NCI-H345 treated with DMSO at 0.1 percent for 48 hours (cell line): ENCODE results near the gene ADARB2.

Experiments
- DNase-seq: peaks from one replicate; lab custom pipeline; 2025; ENCODE audit not compliant: unreplicated experiment; lab: John Stamatoyannopoulos, UW

ADARB2 gene

DNA sequence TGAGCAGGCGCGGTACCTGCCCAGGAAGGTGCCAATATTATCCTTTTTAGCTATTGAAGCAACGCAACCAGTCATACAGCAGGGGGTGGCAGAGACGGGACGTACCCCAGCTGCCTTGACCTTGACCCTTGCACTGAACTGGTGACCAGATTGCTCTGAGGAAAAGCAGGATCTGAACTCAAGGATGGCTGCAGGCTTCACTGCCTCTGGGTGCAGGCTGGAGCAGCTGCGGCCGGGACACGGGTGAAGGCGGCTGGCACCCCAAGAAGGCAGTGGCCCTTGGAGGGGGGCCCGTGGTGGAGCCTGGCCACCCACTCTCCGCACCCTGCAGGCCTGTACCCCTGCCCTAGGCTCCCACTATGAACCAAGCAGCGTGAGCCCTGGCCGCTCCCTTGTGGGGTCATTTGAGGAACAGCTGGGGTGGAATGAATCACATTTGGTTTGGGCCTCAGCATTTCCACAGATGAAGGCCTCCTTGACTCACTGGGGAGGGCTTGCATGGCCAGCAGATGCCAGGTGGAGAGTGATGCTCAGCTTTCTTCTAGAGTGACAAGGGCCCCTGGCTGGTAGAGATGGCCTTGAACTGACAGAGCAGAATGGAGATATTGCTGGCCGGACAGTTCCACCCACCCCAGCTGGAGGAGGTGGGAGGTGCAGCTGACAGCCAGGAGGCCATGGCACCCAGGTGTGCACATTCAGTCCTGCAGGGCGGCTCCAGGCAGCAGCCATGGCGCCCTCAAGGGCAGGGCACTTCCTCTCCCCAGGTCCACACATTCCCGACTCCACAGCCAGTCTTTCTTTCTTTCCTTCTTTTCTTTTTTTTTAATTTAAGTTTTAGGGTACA is 462.4 kb downstream of the ADARB2 start:
- no peak for DNase-seq

DNA sequence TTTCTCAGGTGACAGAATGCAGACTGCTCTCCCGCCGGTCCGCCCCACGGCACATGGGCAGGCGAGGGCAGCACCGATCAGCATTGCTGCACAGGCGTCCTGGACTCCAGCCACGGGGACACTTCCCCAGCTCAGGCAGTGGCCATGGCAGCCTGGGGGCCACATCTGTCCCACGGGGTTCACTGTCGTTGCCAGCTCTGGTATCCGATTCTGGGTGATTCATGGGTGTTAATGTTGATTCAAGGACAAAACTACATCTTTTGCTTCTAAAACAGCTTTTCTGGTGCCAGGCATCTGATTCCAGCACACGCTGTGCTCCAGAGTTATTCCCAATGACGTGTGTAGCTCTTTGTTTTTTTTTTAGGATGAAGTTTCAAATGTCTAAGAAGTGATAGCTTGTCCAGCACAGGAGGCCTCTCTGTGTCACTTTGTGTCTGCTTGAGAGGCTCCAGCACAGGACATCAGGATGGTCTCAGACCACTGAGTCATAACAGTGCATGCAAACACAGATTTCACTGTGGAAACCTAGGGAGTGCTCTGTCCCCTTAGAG is 463.1 kb downstream of the ADARB2 start:
- DNase-seq: no peak

DNA sequence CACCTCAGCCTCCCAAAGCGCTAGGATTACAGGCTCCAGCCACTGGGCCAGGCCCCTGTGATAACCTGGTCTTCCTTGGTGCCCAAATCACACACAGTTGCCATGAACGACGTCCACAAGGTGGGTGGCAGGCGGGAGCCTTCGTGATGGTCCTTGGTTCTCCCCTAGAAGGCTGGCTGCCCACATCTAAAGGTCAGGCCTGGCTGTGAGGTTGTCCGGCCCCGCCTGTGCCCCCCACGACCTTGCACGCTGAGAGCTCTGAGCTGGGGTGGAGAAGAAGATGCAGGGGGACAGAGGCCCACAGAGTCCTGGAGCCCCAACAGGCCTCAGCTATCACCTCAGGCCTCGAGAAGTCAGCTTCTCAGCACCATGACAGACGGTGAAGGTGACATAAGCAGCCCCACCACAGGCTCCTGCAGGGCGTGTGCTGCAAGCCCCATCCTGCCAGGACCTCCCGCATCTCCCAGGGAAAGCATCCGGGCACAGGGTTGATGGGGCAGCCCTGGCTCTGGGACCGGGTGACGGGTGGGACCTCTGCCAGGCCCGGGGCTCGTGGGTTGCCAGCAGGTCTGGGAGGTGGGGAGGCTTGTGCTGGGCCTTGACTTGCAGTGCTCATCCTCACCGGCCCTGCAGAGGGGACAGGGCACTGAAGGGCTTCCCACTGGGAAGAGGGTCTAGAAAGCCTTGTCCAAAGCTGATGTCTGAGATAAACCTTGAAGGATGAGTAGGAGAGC is 463.8 kb downstream of the ADARB2 start:
- no peak for DNase-seq

DNA sequence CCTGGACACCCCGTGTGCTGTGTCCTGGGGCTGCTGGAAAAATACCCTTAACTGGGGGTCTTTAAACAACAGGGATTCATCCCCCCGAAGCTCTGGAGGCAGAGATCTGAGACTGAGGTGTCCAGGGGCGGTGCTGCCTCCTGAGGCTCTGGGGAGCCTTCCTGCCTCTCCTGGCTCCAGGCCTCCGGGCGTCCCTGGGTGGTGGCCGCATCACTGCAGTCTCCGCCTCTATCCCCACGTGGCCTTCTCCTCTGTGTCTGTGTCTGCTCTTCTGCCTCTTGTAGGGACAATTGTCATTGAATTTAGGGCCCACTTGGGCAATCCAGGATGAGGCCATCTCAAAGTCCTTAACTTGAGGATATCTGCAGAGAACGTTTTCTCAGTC is 464.6 kb downstream of the ADARB2 start:
- DNase-seq: no peak

DNA sequence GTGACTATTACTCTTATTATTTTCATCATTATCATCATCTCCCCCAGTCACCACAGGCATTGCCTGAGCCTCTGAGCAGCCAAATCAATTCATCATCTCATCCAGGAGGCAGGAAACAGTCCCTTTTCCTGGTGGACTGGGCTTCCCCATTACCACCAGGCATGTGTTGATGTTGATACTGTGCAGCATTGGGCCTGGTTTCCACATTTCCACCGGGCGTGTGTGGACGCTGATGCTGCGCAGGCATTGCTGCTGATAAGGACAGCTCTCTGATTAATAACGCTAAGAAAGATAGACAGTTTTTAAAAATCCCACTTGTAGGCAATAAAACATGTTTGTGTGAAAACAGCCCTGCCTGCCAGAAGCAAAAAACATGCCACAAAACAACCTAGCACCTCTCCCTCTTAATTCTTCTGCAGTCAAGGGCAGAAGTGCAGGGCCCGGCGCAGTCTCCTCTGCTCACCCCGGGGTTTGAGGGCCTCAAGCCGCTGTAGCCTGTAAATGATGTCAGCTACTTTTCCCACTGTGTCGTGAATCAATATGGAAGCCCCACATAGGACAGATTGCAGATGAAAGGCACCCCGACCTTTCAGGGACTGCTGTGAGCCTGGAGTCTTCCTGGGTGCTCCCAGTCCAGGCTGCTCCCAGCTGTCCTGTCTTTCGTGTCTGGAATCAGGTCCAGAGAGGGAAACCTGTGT is 465.1 kb downstream of the ADARB2 start:
- DNase-seq: no peak

DNA sequence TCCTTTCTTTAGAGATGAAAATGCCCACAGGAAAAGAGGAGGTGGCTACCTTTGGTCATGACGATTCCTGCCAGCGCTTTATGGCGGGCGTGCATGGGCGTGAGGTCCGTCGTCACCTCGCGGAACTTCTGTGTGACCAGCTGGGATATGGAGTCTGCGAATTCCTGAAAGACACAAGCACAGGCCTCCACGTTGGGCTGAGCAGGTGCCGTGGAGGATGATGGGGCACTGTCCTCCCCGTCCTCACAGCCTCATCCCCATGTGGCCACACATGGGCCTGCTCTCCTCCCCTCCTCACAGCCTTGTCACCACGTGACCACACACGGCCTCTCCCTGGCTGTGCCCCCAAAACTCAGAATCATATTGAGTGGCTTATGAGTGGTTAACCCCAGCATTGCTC is 466.4 kb downstream of the ADARB2 start:
- DNase-seq: no peak

DNA sequence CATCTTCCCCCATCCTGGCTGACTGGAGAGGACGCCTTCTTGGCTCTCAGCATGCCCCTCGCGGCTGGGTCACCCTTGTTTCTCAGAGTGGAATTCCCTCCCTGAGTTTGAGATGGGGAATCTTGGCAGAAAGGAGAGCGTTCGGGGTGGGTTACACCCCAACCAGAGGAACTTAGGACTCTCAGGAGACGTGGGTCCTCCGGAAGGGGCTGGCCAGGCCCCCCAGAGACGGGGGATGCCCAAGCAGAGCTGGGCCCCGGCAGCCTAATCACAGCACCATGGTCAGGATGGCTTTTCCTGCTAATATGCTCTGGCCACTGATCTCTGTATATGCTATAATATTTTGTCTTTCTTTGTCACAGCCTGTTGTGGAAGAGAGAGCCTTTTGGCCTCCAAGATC is 466.8 kb downstream of the ADARB2 start:
- DNase-seq: no peak

DNA sequence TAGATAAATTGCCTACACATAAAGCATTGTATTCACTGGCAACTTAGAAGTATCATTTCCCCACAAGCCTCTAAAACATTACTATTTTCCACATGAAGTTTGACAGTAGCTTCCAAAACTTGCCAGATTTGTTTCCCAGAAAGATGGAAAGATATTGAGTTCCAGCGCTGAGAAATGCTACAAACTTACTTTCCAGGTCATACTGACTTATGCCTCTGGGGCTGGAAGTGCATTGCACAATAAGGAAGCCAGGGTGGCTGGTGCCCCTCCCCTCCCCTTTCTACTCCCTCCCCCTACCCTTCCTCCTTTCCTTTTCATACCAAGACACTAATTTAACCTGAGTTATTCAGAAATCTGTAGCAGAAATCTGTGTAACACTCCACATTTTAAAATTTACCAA is 468.5 kb downstream of the ADARB2 start:
- no peak for DNase-seq

DNA sequence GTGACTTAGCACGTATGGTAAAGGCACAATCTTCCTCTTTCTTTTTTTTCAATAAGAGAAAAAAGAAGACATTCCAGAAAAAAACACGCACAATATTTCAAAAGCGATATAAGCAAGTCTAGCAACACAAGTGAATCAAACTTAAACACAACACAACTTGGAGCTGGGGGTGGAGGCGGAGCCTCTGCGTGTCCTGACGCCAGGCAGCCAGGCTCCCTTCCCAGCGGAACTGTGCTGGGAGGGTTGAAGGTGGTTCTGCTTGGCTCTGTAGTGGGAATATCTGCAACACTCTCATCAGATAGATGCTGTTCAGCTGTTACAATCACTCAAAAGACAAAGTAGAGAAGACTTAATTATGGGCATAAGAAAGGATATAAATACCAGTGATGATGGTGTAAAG is 469.8 kb downstream of the ADARB2 start:
- no peak for DNase-seq

DNA sequence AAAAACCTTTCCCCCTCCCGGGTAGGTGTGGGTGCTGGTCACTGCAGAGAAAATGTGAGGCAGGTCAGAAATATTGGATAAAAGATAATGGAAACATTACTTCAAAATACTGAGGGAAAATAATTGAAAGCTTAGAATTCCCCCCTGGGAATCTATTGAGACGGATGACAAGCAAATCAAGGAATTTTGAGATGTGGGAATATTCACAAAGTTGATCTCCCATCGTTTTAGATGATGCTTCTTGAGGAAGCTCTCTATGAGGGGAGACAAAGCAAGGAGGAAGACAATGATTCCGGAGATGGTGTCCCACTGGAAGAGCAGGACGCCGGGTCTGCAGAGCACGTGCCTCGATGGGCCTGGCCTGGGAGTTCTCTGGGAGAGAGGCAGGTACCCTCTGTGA is 470.2 kb downstream of the ADARB2 start:
- DNase-seq: no peak

DNA sequence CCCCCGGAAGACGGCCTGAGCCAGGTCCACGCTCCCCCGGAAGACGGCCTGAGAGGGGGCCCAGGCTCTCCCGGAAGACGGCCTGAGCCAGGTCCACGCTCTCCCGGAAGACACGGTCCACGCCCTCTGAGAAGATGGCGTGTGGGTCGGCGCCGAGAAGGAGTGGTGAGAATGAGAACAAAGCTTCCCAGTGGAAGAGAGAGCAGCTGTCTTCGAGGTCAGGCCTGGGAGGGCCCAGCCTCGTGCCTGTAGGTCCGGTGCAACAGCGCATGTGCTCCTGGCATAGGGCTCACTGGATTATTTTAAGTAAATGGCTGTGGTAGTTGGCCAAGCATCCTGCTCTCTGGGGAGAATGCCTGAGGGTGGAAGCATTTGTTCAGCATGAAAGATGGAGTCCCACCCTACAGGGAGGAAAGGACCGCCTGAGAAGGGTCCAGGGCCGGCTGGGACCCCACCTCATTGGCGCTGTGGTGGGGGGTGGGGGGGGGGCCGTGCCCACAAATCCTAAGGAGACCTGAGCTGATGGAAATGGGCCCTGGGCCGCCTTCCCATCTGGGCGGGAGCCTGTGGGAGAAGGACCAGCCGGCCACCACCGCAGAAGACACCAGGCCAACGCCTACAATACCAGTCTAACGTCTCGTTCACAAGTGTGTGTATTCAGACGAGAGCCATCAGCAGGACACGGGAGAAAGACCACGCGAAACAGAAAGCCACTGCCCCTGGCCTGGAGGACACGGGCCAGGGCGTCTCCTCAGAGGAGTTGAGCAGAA is 471.1 kb downstream of the ADARB2 start:
- DNase-seq: no peak

DNA sequence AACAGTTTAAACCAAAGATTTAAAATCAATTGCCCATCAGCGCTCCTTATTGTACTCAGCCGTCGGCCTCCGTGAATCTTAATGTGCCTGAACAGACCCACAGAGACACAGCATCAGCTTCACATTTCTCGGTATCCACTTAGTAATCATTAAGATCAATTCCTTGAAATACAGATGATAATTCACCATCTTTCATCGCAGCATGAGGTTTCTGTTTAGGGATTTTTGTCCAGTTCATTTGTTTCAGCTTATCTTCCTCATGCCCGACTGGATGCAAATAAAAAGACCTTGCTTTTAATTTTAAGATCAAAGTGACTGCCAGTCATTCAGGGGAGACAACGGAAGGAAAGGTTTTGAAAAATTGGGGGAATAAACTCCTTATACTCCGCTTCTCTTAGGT is 473.3 kb downstream of the ADARB2 start:
- DNase-seq: no peak

DNA sequence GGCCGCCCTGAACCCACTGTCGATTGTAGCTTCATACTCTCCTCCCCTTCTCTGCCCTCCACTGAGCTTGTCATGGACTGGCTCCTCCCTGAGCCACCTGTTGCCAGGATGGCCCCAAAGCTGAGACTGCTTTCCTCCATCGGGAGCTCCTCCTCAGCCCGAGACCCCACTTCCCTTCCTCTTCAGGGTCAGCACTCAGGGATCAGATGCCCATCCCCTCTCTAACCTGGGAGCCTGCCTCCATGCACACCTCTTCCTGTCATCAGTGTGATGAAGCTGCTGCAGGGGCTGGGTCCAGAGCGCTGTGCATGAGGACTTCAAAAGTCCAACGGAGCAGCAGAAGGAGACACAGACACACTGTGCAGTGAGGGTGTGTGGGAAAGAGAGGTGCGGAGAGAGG is 480.1 kb downstream of the ADARB2 start:
- DNase-seq: no peak

DNA sequence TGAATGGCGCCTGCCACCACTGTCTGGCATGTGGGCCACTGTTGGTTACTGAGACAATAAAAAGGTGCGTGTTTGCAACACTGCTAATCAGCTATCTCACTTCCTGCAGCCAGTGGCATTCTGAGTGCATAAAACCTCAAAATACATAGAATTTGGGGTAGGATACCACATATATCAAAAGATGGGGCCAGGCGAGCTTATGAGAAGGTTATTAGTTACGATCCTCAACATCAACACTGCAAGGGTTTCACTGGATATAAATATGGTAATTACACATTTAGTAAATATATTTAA is 480.9 kb downstream of the ADARB2 start:
- DNase-seq: no peak

DNA sequence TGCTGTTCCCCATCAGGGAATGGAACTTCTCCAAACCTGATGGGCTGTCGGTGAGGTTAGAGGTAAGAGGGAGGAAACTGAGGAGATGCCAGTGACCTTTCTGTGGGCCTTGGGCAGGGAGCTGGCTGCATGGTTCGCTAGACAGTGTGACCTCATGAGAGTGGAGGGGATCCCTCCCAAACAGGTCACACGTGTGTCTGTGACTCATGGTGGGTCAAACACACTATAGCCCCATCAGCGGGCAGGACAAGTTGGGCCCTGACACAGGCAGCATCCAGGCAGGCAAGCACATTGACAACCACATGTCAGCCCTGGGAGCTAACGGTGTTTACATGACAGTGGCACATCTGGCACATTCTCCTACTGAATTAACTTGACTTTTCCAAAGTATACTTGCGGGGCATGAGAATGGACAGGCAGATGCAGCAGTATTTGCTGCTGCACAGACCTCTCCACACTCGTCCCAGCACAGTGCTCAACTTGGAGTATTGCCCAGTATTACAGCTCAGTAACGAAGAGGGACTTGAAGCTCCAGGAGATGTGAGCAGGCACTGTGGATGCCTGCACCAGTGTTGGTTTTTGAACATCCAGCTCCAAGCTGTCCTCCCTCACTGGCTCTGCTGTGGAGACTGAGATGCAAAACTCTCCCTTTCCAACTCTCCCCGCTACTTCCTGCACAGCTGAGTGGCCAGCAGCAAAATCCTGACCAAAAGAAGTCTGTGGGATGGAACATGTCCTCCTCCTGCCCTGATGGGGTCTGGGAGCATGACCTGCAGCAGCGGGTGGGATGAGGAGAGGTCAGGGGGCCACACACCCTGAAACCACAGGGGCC is 481.5 kb downstream of the ADARB2 start:
- DNase-seq: no peak

DNA sequence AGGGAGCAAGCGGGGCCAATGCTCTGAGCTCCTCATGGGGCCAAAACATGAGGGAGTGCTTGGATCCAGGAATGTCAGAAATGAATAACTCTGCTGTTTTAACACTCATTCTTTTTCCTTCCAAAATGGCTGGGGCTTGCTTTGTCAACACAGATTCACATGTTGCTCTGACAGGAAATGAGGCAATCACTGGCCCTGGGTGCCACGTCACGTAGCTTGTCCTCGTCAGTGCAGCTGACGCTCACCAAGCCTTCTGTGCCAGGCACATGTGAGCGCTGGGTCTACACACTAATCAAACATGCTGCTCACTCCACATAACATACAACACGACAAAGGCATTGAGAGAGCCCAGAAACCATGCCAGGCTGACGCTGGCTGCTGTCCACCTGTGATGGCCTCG is 482.2 kb downstream of the ADARB2 start:
- no peak for DNase-seq

DNA sequence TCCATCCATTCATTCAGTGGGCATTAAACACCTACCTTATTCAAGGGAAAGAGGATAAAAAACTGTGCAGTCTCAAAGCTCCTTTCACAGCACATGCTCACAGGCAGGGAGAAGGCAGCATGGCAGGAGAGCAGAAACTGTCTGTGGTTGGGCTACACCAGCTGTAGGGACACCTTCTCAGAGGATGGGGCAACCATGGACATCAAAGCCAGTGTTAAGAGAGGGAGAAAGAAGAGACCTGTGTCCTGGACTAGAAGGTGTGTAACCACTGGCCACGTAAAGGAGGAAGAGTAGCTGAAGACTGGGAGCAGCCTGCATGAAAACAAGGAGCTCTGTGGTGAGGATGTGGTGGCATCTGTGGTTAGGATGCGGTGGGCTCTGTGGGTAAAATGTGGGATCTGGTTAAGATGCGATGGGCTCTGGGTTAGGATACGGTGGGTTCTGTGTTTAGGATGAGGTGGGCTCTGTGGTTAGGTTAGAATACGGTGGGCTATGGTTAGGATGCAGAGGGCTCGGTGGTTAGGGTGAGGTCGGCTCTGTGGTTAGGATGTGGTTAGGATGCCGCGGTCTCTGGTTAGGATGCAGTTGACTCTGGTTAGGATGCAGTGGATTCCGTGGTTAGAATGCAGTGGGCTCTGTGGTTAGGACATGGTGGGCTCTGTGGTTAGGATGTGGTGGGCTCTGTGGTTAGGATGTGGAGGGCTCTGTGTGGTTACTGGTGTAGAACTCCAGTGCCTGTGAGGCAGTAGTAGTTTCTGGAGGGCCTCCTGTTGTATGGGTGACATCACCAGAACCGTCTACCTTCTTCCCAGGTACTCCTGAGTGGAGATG is 483.6 kb downstream of the ADARB2 start:
- DNase-seq: no peak

DNA sequence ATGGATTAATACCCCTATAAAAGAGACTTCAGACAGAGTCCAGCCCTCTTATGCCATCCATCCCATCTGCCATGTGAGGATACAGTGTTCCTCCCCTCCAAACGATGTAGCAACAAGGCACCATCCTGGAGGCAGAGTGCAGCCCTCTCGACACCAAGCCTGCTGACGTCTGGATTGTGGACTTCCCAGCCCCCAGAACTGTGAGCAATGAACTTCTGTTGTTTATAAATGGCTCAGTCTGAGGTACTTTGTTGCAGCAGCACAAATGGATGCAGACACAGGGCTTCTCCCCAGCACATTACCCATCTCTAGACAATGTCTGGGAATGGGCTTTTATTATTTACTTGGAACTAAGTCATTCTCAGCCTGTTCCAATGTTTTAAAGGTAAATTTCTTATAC is 485.6 kb downstream of the ADARB2 start:
- DNase-seq: no peak

DNA sequence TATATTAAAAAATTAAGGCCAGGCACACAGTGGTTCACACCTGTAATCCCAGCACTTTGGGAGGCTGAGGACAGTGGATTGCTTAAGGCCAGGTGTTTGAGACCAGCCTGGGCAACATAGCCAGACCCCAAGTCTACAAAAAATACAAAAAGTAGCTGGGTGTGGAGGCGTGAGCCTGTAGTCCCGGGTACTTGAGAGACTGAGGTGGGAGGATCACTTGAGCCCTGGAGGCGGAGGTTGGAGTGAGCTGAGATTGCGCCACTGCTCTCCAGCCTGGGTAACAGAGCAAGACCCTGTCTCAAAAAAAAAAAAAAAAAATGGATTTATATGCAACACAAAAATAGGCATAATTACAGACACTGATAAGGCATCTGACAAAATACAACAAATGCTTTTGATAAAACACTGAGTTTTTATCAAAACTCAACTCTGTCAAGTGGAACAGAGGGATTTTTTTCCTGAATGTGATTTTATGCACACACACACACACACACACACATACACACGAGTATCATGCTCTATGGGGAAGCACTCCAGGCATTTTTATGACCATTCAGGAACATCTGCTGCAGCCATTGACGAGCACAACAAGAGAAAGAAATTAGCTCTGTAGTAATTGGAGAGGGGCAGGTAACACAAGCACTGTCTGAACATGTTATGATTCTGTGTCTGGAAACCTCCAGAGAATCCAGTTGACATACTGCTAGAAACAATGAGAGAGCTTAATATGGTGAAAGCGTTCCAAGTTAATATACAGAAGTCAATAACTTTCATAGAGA is 488.0 kb downstream of the ADARB2 start:
- DNase-seq: peak; percentile 48
